ENCODE measurements around the gene SNN.

Gene SNN

DNA sequence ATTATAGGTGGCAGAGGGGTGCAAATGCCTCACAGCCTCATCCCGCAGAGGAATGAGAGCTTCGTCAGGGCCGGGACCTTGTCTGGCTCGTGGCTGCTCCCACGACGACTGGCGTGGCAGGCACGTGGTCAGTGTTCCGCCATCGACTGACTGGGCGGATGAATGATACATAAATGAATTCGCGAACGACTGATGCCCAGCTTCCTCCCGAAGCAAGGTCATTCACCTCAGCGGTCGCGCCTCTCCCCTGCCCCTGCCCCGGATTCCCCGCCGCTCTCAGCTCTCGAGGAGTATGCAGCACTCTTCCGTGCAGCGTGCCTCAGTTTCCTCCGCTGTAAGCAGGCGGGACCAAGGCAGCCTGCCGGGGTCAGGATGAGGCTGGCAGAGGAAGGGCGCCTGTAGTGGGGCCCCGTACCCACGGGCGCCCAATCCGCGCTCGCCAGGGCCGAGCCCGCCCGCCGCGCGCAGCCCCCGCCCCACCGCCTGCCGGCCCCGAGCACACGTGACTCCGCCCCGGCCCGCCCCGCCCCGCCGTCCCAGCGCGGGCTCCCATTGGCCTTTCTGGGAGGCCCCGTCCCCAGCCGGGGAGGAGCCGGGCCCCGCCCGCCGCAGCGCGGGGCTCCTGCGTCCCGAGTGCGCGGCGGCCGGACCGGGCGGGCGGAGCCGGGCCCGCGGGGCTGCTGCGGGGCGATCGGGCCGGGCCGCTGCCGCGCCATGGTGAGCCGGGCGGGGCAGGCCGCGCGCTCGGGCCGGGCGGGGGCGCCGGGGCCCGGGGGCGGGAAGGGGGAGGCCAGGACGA is at the start of gene SNN:
TSS of gene SNN (plus strand) at position 632 of the 799 bp plus-strand sequence. CDS start 7,605 bp downstream, outside the sequence.
- DNase-seq: peak; percentile 94

DNA sequence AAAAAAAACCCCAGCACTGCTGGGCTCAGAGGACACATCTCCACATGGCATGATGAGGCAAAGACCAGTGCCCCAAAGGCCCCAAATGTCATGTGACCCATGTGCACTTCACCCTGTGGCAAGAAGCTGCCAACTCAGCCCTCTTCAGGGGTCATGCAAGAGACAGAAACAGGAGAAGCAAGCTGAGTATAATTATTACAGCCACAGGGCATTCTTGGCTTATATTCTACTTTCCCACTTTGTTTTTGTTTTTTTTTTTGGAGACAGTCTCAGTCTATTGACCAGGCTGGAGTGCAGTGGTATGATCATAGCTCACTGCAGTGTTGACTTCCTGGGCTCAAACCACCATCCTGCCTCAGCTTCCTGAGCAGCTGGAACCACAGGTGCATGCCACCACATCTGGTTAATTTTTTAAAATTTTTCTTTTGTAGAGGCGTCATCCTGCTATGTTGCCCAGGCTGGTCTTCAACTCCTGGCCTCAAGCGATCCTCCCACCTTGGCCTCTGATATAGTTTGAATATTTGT is 48.9 kb upstream of the SNN start:
- DNase-seq: peak; percentile 83

DNA sequence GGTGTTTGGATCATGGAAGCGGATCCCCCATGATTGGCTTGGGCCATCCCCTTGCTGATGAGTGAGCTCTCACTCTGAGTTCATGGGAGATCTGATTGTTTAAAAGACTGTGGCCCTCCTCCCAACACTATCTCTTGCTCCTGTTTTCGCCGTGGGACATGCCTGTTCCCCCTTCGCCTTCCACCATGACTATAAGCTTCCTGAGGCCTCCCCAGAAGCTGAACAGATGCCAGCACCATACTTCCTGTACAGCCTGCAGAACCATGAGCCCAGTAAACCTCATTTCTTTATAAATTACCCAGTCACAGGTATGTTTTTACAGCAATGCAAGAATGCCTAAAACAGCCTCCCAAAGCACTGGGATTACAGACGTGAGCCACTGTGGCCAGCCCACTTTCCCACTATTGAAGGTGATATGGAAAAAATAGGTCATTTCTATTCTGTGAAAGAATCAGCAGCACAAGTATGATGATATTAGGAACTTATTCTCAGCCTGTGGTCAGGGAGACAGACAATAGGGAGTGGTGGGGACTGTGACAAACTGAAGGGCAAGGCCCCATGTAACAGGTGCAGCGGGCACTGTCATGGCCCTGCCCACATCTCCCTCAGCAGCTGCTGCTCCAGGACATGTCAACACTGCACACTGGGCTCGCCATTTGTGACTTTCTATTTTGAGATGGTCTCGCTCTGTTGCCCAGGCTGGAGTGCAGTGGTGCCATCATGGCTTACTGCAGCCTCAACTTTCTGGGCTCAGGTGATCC is 47.8 kb upstream of the SNN start:
- no peak for DNase-seq

DNA sequence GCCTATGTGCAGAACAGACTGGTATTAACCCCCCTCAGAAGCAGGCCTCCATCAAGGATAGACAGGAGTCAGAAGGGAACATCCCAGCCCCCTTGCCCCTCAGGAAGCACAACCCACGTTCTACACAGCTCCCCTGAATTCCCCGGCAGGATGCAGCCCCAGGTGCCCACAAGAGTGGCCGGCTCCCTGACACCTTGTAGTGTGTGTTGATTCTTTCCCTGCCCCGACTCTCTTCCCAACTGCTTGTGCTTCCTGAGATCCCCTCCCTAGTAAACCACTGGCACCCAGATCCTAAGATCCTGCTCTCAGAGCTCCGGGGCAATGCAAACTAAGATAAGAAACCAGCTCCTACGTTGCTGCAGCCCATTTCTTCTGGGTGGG is 46.7 kb upstream of the SNN start:
- DNase-seq: no peak

DNA sequence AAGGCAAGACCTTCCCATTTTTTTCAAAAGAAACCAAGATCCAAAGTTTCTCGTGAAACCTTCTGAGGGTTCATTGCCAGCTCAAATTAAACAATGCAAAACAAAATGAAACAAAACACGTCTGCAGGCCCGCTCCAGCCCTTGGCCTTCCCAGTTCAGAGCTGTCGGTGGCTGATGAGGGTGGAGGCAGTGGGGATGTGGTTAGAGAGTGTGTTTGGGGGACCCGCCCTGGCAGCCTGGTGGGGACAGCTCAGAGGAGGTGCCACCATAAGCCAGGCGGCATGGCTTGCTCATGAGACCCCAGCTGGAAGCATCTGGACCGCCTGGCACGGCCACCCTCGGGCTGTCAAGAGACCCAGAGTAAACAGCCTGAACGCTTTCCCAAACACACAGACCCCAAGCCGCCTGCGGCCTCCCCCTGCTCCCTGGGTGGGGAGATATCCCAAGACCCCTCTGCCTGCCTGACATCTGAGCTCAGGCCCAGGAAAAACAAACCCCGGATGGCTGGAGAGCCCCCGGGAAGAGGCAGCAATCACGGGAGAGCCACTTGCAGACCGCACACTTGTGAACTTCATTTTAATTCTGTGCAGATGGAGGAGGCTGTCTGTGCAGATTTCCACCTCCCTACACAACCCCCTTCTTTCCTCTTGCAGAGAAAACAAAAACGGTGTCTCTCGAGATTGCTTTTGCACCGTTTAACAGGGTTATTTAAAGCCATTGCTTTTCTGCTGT is 46.2 kb upstream of the SNN start:
- peak; percentile 94 for DNase-seq

DNA sequence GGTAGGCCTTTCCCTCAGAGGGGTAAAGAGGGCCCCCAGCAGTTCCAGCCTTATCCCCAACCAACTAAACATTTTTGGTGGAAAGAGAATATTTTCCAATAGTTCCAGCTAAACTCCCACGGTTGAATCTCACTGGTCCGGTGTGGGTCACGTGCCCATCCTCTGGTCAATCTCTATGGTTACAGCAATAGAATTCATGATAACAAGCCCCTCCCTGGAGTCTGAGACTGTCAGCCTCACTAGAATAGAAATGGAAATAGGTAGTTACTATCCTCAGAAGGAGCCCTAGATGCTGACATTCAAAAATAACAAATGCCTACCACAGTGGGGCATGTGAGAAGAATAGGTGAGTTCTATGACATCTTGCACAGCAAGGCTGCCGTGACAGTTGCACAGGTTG is 44.0 kb upstream of the SNN start:
- DNase-seq: peak; percentile 24

DNA sequence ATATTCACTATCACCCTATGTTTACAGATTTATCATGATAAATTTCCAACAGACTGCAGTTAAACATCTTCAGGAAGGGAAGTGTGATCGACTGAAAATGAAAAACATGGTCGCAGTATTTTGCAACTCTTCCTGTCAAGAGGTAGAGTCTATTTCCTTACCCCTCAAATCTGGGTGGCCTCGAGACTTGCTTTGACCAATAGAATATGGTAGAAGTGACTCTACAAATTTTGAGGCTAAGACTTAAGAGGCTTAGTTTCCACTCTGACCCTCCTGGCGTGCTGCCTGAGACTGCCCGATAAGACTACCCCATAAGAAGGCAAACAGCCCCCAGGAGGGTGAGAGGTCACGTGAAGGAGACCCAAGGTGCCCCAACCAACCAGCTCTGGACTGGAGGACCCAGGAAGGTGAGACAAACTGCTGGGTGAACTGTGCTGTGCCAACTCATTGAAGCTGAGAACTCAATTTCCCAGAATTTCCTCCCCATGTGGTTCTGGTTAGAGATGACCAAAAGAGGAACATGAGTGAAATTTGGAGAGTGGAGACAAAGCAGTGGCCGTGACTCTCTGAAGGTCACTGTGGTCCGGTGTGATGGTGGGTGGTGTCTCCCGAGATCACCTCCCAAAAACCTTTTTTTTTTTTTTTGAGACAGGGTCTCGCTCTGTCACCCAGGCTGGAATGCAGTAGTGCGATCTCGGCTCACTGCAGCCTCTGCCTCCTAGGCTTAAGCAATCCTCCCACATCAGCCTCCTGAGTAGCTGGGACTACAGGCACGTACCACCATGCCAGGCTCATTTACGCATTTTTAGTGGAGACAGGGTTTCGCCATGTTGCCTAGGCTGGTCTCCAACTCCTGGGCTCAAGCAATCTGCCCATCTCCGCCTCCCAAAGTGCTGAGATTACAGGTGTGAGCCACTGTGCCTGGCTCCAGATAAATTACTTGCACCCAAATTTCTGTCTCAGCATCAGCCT is 43.3 kb upstream of the SNN start:
- DNase-seq: peak; percentile 71

DNA sequence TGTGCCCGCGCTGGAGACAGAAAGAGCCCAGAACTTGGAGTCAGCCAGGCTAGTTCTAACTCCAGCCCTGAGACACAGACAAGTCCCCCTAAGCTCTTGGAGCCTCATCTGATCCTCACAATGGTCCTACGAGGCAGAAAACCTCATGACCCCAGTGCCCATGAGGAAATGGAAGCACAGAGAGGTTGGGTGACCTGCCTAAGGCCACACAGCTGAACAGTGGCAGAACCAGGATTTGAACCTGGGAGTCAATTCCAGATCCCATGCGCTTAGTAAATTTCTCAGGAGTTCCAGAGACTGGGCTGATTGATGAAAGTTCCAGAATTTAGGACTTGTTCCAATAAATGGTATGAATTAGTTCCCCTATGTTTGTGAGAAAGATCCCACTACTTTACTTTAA is 42.5 kb upstream of the SNN start:
- DNase-seq: no peak

DNA sequence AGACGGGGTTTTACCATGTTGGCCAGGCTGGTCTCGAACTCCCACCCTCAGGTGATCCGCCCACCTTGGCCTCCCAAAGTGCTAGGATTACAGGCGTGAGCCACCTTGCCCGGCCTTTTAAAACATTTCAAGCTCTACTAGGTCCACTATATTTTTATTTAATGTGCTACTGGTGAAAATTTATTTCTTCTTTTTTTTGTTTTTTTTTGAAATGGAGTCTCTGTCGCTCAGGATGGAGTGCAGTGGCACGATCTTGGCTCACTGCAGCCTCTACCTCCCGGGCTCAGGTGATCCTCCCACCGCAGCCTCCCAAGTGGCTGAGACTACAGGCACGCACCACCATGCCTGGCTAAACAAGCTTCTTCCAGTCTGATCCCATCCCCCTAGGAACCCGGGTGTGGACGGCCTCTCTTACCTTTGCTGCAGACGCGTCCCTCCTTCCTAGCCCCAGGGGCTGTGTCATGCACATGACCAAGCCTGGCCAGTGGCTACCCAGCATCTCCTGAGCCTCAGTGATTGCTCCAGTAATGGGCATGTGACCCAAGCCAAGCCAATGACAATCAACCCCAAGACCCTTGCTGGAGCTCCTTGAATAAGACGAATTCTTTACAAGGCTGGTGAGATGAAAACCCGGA is 41.5 kb upstream of the SNN start:
- no peak for DNase-seq

DNA sequence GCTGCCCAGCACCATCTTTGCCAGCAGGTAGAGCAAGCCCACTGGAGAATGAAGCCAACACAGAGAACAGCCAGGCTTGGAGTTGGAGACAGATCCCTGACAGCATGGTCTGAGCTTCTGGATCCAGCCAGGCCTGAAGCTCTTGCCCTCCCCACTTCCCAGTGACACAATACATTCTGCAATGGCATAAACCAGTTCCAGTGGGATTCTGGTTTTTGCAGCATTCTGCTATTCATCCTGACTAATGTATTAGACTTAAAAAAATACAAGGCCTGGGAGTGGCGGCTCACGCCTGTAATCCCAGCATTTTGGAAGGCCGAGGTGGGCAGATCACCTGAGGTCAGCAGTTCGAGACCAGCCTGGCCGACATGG is 41.0 kb upstream of the SNN start:
- DNase-seq: no peak

DNA sequence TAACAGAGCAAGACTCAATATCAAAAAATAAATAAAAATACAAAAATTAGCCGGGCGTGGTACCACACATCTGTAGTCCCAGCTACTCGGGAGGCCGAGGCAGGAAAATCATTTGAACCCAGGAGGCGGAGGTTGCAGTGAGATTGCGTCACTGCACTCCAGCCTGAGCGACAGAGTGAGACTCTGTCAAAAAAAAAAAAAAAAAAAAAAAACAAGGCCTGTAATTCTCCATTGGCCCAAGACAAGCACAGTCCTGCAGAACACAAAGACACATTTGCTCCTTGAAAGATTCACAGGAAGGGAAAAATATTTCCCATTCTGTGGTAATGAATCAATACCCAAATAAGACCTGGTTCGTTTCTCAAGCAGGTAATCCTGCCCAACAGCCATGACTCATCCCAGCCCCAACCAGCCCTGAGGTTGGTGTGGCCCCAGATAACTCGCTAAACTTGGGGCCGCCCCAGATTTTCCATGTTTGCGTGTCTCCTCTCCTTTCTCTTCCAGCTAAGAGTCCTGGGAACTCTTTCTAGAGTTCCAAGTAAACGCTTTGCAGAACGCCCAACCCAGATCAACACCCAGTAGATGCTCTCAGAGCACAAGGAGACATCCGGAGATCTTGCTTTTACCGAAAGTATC is 40.3 kb upstream of the SNN start:
- DNase-seq: no peak

DNA sequence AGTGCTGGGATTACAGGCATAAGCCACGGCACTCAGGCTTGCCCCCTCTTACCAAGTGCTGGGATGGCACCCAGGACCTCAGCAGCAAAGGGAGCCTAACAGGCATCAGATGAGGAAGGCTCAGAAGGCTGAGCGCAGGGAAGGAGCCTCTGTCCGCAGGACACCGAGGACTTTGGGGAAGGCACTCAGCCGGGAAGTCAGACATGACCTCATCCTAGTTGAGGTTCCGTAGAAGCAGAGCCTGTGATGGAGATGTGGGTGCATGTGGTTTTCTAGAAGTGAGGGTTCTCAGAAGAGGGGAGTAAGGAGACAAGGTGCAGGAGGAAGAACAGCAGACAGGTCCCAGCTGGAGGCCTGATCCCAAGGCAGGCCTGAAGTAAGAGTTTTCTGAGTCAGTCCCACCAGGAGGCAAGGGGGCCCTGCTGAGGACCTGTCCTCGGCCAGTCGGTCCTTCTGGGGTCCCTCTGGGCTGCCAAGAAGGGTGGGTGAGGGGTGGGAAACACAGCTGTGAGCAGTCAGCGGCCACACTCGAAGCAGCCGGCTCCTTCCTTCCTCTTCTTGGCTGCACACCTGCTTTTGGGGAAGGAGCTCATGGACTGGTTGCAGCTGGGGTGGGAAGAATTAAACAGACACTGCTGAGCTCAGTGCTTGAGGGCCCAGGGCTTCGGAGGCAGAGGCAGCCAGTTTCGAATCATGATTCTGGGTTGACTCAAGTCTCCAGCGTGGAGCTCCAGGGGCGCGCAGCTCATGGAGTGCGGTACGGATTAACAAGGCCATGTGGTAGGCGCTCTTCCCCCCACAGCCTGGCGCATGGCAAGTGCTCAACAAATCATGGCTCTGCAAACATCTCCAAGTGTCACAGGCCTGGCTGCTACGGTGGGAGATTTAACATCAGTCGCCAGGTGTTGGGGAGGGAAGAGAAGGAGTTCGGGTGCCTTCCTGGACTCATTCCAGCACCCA is 38.9 kb upstream of the SNN start:
- peak; percentile 77 for DNase-seq

DNA sequence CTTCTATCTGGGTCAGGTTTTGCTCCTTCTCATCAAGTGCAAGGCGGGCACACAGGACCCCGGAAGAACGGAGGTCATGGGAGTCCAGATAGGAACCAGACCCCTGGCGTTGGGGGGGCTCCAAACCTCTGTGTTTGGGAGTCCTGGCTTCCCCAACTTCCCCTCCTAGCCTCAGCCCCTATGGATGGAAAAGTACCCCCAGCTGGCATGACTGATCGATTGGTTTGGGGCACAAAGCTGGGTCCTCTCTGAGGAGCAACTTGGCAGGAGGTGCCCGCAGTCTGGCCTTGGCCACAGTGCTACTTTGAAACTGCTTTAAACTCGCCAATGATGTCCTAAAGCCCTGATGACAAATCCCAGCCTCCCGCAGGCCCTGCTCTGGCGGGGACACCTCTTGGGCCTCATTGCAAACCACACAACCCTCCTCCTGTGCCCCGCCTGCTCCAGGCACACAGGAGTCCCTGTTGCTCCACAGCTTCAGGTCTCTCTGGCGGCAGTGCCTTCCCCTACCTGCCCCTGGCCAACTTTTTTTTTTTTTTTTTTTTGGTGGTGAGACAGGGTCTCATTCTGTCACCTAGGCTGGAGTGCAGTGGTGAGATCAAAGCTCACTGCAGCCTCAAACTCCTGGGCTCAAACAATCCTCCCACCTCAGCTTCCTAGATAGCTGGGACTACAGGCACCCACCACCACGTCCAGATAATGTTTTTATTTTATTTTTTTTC is 38.0 kb upstream of the SNN start:
- DNase-seq: no peak

DNA sequence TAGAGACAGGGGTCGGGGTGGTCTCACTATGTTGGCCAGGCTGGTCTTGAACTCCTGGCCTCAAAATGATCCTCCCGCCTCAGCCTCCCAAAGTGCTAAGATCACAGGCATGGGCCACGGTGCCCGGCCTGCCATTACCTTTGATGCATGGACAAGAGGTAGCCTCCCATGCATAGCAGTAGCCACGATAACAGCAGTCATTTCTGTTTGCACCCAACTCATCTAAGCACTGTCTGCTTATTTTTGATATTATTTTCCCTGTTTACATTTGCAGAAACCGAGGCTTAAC is 37.5 kb upstream of the SNN start:
- DNase-seq: no peak

DNA sequence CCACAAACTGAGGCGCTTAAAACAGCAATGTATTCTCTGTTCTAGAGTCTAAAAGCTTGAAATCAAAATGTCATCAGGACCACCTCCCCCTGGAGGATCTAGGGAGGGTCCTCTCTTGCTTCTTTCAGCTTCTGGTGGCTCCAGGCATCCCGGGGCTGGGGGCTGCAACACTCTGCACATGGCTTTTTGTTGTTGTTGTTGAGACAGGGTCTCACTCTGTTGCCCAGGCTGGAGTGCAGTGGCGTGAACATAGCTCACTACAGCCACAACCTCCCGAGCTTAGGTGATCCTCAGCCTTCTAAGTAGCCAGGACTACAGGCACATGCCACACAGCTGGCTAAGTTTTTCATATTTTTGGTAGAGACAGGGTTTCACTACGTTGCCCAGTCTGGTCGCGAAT is 37.0 kb upstream of the SNN start:
- no peak for DNase-seq

DNA sequence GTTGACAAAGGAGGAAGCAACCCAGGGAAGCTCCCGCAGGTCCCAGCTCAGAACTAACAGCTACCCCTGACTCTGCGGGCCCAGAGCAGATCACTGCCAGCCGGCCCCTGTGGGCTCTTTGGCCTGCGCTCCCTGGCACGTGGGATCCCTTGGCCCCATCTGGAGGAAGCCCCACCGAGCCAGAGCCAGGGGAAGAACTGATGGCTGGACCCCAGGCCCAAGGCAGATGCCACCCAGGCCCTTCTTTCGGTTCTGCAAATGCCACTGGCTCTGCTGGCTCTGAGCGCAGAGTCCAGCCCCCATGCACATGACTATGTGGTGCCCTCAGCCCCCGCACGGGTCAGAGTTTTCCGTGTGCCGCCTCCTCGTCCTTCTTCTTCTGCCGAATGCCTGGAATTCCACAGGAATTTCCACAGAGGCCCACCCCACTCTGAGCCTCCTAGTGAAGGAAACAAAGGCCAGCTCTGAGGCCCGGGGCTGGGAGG is 35.8 kb upstream of the SNN start:
- DNase-seq: no peak

DNA sequence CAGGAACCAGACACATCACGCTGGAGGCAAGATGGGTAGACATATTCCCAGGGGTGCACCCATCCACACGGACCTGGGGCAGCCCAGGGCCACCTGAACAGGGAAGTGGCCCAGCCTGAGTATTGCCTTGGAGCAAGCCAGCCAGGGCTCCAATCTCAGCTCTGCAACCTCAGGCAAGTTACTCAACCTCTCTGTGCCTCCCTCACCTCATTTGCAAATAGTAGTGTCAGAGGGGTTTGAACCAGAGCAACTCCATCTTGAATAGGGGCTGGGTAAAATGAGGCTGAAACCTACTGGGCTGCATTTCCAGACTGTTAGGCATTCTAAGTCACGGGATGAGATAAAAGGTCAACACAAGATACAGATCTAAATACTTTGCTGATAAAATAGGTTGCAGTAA is 35.1 kb upstream of the SNN start:
- no peak for DNase-seq

DNA sequence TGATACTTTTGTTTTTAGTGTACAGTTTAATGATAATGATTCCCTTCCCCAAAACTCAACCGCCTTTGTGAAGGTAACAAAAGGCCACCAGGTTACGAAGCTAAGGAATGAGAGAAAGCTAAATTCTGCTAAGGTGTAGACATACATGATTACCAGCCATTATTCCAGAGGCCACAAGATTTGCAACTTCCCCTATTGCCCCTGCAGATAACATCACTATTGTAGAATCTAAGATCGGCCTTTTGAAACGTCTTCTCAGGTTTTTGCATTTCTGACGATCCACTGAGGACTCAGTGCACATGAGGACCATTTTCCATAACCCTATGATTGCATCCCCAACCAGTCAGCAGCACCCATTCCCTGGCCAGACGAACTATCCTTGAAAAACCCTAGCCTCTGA is 33.9 kb upstream of the SNN start:
- peak; percentile 71 for DNase-seq

DNA sequence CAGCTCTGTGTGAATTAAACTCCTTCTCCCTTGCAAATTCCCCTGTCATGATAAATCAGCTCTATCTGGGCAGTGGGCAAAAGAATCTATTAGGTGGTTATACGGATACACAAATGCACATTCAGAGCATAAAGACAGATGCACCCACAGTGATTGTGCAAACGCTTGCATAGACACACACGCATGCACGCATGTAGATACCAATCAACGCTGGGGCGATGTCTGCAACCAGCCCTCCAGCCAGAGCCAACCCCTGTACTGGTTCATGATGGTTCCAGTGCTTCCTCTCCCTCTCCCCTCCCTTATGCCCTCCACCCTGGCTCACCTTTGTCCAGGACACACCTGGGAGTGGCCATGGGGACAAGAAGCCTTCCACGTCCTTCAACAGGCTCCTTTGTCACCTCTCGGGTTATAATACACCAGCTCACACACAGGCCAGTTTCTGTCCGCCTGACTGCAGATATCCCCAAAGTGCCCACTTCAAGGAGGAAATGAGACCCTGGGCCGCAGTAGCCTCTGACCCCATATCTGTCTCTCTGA is 33.1 kb upstream of the SNN start:
- peak; percentile 41 for DNase-seq
